Cardiac muscle cell (in vitro differentiated cells and primary cell): ENCODE measurements around the gene NDOR1. TPM values are rescaled to one million over a fixed set of nuclear protein-coding genes. Genes with fewer than 3 reads are reported as not detected.

ENCODE experiments used
- DNase-seq, 2 donors: peaks; one replicate each; pipeline versions ENCODE4 v3.0.0 to v3.0.0-alpha.2; 2010 to 2017; ENCODE audit warnings: low read depth in 1 of 2, low spot score in 1 of 2
- H3K27ac ChIP-seq: fragments of 200-600 bp; sonication (generic); 2 replicates; pipeline ENCODE4 v1.5.1; 2016
- H3K27me3 ChIP-seq: fragments of 200-600 bp; sonication (generic); 2 replicates; pipeline ENCODE4 v1.6.0; 2016; ENCODE audit warnings: control low read depth
- H3K36me3 ChIP-seq: fragments of 200-600 bp; sonication (generic); 2 replicates; pipeline ENCODE4 v1.5.1; 2016; ENCODE audit warnings: control low read depth
- H3K4me1 ChIP-seq: fragments of 200-600 bp; sonication (generic); 2 replicates; pipeline ENCODE4 v1.8.1; 2017; ENCODE audit warnings: low read depth, mild to moderate bottlenecking, mixed run types
- H3K4me3 ChIP-seq: fragments of 200-600 bp; sonication (generic); 2 replicates; pipeline ENCODE4 v1.5.1; 2016; ENCODE audit warnings: mild to moderate bottlenecking
- H3K9me3 ChIP-seq: fragments of 200-600 bp; sonication (generic); 2 replicates; pipeline ENCODE4 v1.5.1; 2017; ENCODE audit warnings: low read depth, mild to moderate bottlenecking, control low read depth
- CTCF ChIP-seq: IDR thresholded peaks from 2 replicates; pipeline ENCODE4 v1.5.1; 2012; ENCODE audit warnings: low read depth, mild to moderate bottlenecking, low read length
- polyA plus RNA-seq: library from polyadenylated mRNA; unstranded; fragments of >200 nt; fragmentation: Nextera tagmentation; extraction: Ambion mirVana; gene quantifications from 2 replicates; pipeline ENCODE4 v1.2.1, GENCODE V29; 2016
- total RNA-seq: library from RNA; depleted of rRNA; stranded (reverse); fragments of >200 nt; gene quantifications from 2 replicates; pipeline ENCODE4 v1.2.3, GENCODE V29; 2016

The NDOR1 gene
- total and polyA plus RNA-seq, 2 experiments from 2014 or later = 17.5 to 18.1 TPM

- TF ChIP-seq CTCF = no peak
Measured at GRCh38 chr9:137250329-137251193, 45.1 kb downstream of the NDOR1 start.

GRCh38 chr9:137251194-137251461, 45.6 kb downstream of the NDOR1 start, which contains the start of gene STPG3:
Gene STPG3 (plus strand): TSS chr9:137251286. CDS start chr9:137251287, 1 bp downstream.
- Histone ChIP-seq H3K4me1 (peaks cover 22% of the 10 kb centered on the region), H3K27ac (no peak within 1 kb of the TSS)
- DNase-seq = no peak

More at GRCh38 chr9:137250329-137251193, 45.1 kb downstream of the NDOR1 start:
- no peak overlapping the region for H3K4me3 ChIP-seq
- H3K27me3 ChIP-seq = no peaks in the 10 kb centered on the region
- no peak for DNase-seq
- H3K36me3 ChIP-seq = no peaks in the 10 kb centered on the region
- H3K4me1 ChIP-seq = peaks cover 21% of the 10 kb centered on the region
- H3K27ac ChIP-seq = no peak overlapping the region
- no peaks in the 10 kb centered on the region for H3K9me3 ChIP-seq

GRCh38 chr9:137251490-137252268, 46.2 kb downstream of the NDOR1 start:
- peaks cover 24% of the 10 kb centered on the region for H3K4me1 ChIP-seq
- no peak for TF ChIP-seq CTCF
- no peak for DNase-seq

More at GRCh38 chr9:137251194-137251461, 45.6 kb downstream of the NDOR1 start, which contains the start of gene STPG3:
- no peaks in the 10 kb centered on the region for H3K9me3 ChIP-seq
- H3K36me3 ChIP-seq = no peaks in the 10 kb centered on the region
- no peaks in the 10 kb centered on the region for H3K27me3 ChIP-seq
- TF ChIP-seq CTCF = no peak
- H3K4me3 ChIP-seq = no peak within 1 kb of the TSS

GRCh38 chr9:137252555-137253506, 47.3 kb downstream of the NDOR1 start:
- no peaks in the 10 kb centered on the region for H3K27me3 ChIP-seq
- no peak overlapping the region for H3K27ac ChIP-seq
- no peaks in the 10 kb centered on the region for H3K36me3 ChIP-seq
- no peak overlapping the region for H3K4me3 ChIP-seq
- no peaks in the 10 kb centered on the region for H3K9me3 ChIP-seq
- DNase-seq = peak in 1 of 2 donors; percentile 52
- peaks cover 19% of the 10 kb centered on the region for H3K4me1 ChIP-seq
- no peak for TF ChIP-seq CTCF

More at GRCh38 chr9:137251490-137252268, 46.2 kb downstream of the NDOR1 start:
- no peaks in the 10 kb centered on the region for H3K9me3 ChIP-seq
- H3K36me3 ChIP-seq = no peaks in the 10 kb centered on the region
- H3K4me3 ChIP-seq = no peak overlapping the region
- H3K27me3 ChIP-seq = no peaks in the 10 kb centered on the region
- H3K27ac ChIP-seq = no peak overlapping the region
